IPS DF 19.7 (cell line): ENCODE measurements around the gene BRD1.

Experiments
- DNase-seq: peaks from one replicate; pipeline ENCODE4 v3.0.0-alpha.2; 2013; ENCODE audit warnings: low read depth, low spot score

BRD1 gene

DNA sequence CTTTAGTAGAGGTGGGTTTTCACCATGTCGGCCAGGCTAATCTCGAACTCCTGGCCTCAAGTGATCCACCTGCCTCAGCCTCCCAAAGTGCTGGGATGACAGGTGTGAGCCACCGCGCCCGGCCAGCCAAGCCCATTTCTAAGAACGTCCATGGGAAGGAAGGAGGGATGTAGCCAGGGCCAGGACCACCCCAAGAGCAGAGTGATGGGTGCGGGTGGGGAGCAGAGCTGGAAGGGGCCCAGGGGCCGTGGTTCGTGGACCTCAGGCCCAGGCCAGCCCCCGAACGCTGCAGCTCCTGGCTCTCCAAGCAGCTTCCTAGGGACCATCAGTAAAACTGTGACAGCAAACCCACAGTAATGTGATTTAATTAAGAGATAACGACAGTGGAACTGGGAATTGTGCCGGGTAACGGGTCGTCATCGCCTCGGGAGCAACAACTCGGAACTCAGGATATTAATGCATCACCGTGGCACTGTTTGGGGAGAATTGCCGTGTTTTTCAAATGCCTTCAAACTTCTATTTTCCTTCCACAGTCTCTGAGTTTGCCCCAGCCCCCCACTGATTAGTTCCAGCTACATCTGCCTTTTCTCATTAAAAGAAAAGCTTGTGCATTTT lies 74.3 kb downstream of the BRD1 start:
- DNase-seq: no peak

- DNase-seq: no peak
Observed at GRCh38 chr22:49752598-49753091, 75.0 kb downstream of the BRD1 start.

DNA sequence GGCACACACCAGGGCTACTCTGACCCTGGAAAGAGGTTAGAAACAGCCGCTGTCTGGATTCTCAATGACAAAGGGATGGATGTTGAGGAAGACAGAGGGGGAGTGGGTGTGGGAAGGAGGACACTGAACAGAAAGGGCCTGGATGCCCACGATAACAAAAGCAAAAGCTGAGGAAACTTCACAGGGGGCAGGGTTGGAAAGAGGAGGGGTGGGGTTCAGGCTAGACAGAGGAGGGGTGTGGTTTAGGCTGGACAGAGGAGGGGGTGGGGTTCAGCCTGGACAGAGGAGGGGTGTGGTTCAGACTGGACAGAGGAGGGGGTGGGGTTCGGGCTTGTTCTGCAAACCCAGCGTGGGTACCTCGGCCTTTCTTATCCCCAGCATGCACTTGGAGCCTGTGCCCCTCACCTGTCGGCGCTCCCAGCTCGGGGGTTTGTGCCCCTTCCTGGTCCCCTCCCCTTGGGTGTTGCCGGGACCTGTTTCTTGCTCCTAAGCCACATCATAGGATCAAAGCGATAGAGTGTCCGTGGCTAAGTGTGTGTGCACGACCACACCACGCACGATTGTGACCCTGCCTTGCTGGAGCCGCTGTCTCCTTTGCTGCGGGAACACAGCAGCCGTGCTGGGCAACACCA lies 75.6 kb downstream of the BRD1 start:
- DNase-seq: no peak

- no peak for DNase-seq
Observed at GRCh38 chr22:49751318-49751965, 76.2 kb downstream of the BRD1 start.

DNA sequence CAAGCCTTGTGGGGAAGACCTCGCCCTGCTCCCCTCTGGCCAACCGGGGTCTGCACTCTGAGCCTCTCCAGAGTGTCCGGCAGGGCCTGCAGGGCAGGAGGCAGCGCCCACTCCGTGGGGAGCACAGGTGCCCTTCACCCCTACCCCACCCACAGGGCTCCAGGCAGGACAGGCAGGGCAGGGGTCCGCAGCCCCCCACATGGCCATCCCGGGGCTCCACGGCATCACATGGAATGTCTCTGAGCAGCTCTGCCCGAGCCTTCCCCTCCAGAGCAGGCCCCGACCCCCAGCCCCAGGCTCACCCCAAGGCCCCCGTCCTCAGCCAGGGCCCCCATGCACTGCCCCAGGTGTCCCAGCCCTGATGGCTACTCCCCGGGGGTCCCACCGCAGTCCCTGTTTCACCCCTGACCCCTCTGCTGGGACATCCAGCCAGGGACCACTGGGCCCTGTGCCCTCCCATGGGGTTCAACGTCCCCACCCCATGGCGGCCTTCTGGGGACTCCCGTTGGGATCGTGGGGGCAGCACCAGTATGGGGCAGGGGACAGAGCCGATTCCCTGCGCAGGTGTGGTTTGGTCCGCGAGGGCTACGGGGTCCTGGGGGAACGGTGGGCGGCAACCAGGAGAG lies 77.7 kb downstream of the BRD1 start:
- DNase-seq: no peak

GRCh38 chr22:49749227-49749626 lies 78.4 kb downstream of the BRD1 start:
- no peak for DNase-seq

DNA sequence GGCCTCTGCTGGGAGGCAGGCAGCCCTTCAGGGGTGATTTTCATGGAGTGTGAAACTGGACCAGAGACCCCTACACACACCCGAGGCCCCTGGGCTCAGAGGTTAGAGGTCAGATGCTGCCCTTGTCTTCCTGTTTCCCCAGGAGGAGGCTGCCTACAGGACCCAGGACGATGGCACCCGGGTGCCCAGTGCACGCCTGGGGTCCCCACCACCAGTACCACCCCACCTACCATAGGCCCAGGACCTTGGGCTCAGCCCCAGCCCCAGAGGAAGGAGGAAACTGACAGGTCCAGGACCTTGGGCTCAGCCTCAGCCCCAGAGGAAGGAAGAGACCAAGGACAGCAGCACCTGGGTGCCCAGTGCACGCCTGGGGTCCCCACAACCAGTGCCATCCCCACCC lies 79.2 kb downstream of the BRD1 start:
- DNase-seq: no peak

- no peak for DNase-seq
Observed at GRCh38 chr22:49747716-49748115, 80.0 kb downstream of the BRD1 start.

DNA sequence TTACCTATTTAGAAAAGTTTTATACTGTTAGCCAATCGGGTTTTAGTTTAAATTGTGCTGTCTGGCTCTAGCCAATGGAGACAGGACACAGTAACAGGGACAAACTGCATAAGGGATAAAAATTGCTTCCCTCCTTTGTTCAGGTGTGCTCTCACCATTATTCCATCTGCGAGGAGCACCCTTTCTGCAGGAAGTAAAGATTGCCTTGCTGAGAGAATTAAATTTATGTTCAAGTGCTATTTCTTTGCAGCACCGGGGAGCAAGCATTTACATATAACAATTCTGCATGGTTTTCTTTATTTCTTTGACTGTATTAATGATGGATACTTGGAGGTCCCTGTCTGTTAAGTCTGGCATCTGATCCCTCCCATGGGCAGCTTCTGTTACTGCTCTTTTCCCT lies 80.5 kb downstream of the BRD1 start:
- DNase-seq: no peak

GRCh38 chr22:49746065-49746464 lies 81.6 kb downstream of the BRD1 start:
- DNase-seq: no peak

DNA sequence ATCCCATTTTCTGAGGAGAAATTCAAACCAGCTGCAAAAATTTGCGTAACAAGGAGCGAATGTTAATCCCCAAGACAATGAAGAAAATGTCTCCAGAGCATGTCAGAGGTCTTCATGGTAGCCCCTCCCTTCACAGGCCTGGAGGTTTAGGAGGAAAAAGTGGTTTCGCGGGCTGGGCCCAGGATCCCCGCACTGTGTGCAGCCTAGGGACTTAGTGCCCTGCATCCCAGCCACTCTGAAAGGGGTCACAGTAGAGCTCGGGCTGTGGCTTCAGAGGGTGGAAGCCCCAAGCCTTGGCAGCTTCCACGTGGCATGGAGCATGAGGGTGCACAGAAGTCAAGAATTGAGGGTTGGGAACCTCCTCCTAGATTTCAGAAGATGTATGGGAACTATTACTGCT lies 87.4 kb downstream of the BRD1 start:
- no peak for DNase-seq

DNA sequence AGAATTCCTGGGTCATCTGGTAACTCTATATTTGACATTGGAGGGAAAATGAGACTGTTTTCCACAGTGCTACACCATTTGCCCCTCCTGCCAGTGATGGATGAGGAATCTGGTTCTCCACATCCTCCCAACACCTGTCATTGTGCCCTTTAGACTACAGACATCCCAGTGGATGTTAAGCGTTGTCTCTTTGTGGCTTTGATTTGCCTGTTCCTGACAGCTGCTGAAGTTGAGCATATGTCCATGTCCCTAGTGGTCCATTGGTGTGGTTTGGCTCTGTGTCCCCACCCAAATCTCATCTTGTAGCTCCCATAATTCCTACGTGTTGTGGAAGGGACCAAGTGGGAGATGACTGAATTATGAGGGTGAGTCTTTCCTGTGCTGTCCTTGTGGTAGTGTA lies 88.5 kb downstream of the BRD1 start:
- no peak for DNase-seq

- DNase-seq: no peak
Observed at GRCh38 chr22:49738566-49738965, 89.1 kb downstream of the BRD1 start.

DNA sequence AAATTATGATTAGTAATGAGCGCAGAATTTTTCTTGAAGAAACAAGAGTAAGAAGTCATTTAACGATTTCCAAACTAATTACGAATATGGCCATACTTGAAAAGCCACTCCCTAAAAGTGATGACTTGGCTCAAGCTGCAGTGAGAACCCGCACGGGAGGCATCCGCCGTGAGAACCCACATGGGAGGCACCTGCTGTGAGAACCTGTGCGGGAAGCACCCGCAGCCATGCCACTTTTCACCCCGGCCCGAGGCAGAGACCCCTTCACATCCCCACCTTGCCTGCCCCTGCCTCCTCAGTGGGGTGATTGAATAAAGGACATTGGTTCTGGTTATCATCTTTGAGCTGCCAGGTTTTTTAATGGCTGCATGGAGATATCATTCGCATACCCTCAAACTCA lies 89.7 kb downstream of the BRD1 start:
- no peak for DNase-seq

- no peak for DNase-seq
Observed at GRCh38 chr22:49737101-49737551, 90.5 kb downstream of the BRD1 start.

DNA sequence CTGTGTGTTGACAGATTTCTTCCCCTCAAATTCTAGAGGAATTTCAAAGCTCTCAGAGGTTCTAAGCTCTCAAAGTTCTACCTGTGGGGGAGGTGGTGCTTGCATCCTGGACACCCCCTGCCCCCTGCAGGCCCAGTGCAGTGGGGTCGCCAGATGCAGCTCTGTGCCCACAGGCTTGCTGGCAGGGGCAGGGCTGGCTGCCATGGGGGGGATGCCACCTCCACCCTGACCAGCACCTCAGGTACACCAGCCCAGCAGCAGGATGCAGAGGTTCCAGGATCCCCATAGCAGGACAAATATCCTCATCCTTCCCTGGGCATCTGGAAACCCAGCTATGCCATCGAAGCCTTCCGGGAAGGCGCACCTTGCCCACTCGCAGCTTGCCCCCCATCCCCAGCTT lies 91.1 kb downstream of the BRD1 start:
- DNase-seq: no peak

GRCh38 chr22:49735901-49736421 lies 91.7 kb downstream of the BRD1 start:
- DNase-seq: no peak

DNA sequence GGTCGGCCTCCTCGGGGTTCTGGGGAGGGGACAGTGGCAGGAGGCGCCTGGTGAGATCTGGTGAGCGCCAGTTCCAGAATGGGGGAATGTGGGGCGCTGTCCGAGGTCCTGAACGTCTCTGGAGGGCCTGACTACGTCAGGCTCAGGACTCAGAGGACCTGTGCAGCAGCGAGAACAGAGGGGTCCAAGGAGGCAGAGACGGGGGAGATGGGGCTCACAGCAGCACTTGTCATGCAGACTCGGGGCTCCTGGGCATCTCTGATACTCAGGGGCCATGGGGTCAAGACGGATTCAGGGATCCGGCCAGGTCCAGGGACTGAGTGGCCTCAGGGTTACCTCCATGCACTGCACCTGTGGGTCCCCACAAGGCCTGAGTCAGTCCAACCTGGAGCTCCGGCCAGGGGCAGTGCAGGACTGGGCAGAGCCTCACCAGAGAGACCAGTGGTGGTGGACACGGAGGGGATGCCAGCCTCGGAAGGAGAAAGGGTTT lies 92.2 kb downstream of the BRD1 start:
- no peak for DNase-seq

DNA sequence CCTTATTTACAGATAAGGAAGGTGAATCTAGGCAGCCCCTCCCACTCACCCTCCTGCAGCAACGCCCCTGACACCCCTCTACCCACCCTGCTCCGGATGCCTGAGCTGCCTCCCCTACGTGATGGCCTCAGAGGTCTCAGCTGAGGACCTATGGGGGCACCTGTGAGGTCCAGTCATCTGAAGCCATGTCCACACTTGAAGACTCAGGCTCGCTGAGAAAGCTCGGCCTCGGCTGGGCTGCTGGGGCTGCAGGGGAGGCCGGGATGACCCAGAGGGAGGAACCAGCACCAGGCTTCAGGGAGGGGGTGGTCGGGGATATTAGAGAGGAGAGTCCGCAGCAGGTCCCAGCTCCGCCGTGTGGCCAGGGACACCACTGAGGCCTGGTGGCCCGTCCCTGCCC lies 92.8 kb downstream of the BRD1 start:
- DNase-seq: no peak

DNA sequence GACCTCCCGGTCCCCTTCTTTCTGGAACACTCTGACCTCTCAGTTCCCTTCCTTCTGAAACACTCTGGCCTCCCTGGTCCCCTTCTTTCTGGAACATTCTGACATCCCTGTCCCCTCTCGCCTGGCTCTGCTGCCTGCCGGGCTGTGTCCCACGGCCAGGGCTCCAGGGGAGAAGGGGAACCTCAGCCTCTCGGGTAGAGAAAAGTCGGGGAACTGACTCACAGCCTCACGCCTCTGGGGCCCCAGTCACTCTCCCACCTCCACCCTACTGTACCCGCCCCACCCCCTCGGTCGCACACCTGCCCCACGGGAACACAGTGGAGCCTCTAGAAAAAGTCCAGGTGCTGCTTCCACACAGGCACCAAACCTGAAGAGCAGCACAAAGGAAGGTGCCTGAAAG lies 93.3 kb downstream of the BRD1 start:
- no peak for DNase-seq

GRCh38 chr22:49733631-49734030 lies 94.0 kb downstream of the BRD1 start:
- no peak for DNase-seq

DNA sequence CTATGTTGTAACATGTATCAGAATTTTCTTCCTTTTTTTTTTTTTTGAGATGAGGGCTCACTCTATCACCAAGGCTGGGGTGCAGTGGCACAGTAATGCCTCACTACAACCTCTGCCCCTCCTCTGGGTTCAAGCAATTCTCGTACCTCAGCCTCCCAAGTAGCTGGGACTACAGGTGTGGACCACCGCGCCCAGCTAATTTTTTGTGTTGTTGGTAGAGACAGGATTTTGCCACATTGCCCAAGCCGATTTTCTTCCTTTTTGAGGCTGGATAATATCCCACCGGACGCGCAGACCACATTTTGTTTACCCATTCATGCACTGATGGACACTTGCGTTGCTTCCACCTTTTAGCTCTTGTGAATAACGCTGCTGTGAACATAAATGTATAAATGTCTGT lies 97.0 kb downstream of the BRD1 start:
- DNase-seq: no peak
